Mesenteric fat pad (tissue), 1 donor: Measurements from ENCODE around the gene KRT72. TPM values are rescaled to one million over a fixed set of nuclear protein-coding genes. Genes with fewer than 3 reads are reported as not detected.
A peak's percentile ranks its signal among the peaks of the same experiment; 100 is the strongest.
"Not testable (repeated sequence)": the region's sequence is repeated elsewhere in the genome, so short reads cannot be mapped to it uniquely, and the experiment has no call there.

Experiments used
- DNase-seq: peaks from one replicate; pipeline ENCODE4 v3.0.0-alpha.2; 2020; ENCODE audit warnings: low spot score
- total RNA-seq: library from RNA; stranded (reverse); fragmentation: NEBNext Ultra II Directional; extraction: Animal tissue kit (Norgen Biotek cat#: 25700); gene quantifications from one replicate; pipeline ENCODE4 v1.2.1, GENCODE V29; 2021
- donor health status: DM: yes; HTN: yes; CAD: no.

The KRT72 gene
- total RNA-seq, 1 donor from 2014 or later = not detected

DNA sequence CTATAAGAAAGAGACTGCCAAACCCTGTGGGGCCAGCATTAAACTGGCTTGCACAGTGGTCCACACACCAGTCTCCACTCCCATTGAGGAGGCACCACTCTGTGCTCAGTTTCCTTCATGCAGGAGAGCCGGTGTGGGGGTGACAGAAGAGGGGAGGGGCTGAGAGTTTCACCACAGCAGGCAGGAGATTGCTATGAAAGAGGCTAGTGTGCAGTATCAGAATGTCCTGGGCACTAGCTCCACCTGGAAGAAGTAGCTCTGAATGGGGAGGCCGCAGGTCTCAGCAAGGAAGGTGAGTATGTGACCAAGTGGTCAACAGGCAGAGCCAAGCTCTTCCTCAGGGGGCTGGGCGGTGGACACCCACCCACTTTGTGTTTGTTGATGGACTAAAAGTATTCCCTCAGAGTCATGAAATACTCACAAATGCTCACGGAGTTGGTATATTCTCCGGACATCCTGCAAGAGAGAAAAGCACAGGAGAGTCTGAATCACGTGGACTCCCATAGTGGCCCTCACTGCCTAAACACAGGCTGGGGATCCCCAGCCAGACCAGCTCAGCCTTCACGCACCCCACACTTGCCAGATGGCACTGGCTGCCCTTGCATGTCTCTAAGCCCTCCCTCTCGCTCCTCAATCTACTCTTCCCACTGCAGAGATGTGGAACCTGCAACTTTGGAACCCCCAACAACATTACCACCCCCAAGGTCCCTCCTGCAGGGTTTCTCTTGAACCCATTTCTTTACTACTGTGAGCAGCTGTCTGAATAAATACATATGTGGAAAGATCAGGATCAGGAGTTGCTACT, 7.8 kb upstream of the KRT72 start:
- DNase-seq = peak; percentile 68

DNA sequence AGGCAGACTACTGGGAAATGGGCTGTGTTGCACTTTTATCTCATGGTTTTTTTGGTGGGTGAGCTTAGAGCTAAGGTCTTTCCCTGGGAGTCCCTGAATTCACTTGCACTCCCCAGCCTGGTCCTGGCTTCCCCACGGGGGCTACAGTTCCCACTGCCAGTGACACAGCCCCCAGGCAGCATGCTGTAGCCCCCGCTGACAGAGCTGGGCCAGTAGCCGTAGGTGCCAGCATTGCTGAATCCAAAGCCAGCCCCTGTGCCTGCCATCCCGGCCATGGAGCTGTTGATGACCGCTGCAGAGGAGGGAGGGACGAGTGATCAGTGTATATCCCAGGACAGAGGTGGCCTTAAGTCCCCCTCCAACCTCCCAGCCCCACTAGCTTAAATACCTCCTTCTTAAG, 6.9 kb upstream of the KRT72 start:
- peak; percentile 87 for DNase-seq

DNA sequence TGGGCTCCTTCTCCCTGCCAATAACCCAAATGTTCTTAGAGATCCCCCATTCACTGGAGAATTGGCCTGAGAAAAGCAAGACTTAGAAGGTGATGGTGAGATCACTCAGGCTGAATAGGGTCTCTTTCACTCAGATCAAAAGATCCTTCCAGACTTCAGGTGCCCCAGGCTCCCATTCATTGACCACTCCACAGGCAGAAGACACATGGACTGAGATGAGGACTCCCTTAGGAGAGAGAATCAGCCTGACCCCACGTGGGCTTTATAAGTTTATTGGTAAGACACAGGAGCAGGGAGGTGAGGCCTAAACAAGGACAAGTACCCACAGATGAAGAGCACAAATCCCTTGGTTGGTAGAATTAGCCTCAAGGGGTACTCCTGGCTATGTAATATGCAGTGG, 6.1 kb upstream of the KRT72 start:
- DNase-seq = peak; percentile 8

DNA sequence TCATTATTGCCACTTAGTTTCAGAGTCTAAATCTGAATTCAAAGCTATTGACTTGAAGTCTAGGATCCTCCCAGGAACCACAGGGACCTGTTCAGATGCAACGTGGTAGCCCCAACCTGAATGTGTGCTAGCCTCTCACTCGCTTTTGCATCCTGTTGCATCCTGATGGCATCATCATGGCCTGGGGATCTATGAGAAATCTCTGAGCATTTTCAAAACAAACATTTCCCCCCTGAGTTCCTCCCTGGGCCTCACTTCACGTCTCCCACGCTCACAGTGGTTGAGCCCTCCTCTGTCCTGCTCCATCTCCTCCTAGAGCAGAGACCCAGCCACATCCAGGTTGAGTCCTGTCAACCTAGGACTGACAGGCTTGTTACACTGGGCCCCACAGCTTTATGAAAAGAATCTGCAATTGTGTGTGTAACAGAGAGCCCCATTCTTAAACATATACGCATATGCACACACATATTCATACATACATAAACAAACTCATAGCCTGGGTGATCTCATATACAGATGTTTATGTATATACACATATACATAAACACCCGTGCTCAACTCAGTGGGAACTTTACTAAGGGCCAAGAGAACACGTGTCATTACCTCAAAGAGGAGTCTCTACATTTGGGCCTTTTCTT, 5.4 kb upstream of the KRT72 start:
- DNase-seq = peak; percentile 16

DNA sequence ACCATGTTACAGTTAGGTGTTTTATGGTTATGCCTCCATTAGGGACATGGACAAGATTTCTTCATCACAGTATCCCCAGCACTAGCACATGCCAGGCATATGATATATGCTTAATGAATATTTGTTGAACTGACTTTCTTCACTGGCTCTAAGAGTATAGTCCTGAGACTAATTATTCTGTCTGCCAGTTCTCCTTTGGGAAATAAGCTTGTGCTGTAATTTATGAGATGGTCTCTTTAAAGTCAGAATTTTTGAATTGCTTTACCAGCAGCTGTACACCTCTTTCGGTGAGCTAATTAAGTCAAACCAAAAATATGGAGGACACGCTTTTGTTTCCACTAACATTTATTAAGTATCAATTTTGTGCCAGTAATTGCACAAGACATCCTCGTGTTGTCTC, 4.8 kb upstream of the KRT72 start:
- no peak for DNase-seq

DNA sequence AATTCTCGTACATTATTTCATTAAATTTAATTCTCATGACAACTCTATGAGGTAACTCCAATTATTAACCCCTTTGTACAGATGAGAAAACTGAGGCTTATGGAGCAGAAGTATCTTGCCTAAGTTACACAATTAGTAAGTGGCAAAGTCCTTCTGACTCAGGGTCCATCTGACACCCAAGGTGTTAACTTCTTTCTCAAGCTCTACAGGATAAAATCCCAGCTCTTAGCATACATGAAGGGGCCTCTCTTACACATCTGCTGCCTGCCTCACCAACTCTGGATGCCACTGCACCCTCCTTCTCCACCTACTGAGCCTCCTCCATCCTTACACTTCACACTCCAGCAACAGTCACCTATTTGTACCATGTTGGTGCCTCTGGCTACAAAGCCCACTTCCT, 4.3 kb upstream of the KRT72 start:
- peak; percentile 20 for DNase-seq

DNA sequence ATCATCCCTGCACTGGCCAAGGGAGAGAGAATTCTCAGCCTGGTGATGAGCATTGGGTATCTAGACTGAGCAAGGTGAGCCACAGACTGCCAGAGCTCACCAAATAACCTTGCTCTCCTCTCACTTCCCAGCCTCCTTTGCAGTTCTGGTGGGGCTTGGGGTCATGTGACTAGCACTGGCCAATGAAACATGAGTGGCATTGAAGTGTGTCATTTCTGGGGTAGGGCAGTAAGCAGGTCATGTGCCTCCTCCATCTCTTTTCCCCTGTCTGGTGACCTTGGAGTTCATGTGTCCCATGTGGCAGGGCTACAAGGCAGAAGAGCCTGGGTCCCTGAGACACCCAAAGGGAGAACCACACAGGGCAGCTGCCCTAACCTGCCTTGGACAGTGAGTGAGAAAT, 3.6 kb upstream of the KRT72 start:
- DNase-seq = peak; percentile 35

DNA sequence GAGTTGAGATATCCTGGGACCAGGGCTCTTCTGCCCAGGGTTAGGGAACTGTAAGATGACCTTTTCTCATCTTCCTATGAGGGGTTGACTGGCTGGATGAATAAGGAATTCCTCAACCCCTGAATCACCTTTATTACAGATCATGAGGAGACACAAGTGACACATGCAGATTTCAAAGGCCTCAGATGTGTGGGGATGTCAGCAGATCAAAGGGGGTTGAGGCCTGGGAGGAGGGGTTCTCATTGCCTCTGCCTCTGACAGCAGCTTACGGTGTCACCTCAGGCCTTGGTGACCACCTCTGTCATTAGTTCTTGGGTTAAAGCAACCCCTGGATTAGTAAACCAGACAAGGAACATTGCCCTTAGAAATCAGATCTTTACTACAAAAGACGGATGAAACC, 2.1 kb upstream of the KRT72 start:
- peak; percentile 6 for DNase-seq

DNA sequence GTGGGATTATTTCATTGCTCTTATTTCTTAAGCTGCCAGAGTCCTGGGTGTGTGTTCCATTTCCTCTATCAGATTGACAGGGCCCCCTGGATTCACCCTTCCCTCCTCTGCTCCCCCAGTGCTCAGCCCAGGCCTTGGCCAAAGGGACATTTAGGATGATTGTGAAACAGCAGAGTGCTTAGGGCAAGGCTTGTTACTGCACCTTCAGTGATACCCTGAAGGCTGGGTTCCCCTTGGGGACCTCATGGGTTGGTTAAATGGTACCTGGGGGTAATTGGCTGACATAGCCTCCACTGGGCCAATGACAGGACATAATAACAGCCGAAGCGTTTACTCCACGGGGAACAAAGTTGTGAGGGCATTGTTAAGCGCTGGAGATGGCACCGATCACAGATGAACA, 1.3 kb upstream of the KRT72 start:
- DNase-seq = peak; percentile 73

DNA sequence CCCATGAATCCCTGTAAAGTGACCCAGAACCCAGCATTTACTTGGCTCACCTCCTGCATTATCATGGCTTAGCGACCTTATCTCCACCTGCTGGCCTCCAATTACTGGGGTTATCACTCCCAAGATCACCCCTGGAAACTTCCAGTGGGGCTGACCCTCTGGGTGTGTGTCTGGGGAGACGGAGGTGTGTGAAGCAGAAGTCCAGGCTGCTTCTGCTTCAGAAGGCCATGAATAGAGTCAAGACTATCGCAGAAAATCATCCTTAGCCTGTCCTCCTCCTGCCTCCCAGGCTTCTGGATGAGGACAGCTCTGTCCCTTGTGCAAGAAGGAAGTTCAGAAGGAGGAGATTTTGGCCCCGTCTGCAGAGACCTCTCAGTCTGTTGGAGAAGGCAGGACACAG, 408 bp upstream of the KRT72 start:
- peak; percentile 57 for DNase-seq

DNA sequence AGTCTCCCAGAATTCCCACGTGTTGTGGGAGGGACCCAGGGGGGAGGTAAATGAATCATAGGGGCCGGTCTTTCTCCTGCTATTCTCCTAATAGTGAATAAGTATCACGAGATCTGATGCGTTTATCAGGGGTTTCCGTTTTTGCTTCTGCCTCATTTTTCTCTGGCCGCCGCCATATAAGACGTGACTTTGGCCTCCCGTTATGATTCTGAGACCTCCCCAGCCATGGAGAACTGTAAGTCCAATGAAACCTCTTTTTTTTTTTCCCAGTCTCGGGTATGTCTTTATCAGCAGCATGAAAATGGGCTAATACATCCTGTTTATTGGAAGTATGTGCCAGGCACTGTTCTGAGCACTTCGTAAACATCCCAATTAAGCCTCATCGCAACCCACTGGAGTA, 788 bp downstream of the KRT72 start:
- peak; percentile 22 for DNase-seq

DNA sequence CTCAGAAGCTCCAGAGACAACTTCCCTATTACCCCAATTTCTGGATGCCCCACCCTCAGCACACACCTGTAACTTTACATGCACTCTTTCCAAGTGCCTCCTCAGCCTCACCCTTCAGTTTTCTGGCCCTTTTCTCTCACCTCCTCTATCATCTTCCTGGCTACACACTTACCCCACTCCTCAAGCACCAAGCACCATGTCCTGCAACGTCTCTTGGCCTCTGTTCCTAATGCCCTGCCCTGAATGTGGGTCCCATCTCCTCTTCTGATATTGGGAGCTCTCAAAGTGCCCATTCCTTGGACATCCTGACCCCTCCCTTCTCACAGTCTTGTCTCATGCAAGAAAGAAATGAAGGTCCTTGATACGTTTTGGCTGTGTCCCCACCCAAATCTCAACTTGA, 1.2 kb downstream of the KRT72 start:
- peak; percentile 28 for DNase-seq

DNA sequence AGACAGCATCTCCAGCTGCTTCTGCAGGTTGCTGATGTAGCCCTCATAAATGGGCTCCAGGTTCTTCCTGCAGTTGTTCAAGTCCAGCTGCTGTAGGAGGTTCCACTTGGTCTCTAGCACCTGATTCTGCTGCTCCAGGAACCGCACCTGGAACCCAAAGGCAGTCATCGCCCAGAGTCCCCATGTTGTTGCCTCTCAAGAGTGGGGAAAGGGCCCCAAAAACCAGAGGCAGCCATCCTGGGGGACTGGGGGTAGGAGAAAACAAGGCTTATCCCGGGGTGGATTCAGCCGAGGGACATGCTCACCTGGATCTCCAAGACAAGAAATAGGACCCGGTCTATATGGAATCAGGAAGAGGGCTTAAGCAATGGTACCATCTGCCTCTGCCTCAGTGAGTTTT, 2.3 kb downstream of the KRT72 start:
- DNase-seq = peak; percentile 69

DNA sequence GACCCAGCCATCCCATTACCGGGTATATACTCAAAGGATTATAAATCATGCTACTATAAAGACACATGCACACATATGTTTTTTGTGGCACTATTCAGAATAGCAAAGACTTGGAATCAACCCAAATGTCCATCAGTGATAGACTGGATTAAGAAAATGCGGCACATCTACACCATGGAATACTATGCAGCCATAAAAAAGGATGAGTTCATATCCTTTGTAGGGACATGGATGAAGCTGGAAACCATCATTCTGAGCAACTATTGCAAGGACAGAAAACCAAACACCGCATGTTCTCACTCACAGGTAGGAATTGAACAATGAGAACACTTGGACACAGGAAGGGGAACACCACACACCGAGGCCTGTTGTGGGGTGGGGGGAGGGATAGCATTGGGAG, 7.0 kb downstream of the KRT72 start:
- DNase-seq = not testable (repeated sequence)

DNA sequence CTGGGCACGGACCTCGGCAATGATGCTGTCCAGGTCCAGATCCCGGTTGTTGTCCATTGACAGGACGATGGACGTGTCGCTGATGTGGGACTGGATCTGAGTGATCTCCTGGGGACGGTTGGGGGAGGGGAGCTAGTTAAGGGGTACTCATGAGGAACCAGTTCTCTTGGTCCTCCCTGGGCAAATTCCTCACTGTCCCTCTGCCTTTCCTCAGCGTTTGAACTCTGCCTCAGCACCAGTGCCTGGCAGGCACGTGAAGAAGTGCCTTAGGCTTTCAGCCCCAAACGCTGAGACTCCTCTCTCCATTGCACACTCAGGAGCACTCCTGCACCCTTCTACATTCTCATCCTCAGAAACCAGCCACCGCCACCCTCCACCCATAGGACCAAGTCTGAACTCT, 9.7 kb downstream of the KRT72 start:
- DNase-seq = peak; percentile 81

DNA sequence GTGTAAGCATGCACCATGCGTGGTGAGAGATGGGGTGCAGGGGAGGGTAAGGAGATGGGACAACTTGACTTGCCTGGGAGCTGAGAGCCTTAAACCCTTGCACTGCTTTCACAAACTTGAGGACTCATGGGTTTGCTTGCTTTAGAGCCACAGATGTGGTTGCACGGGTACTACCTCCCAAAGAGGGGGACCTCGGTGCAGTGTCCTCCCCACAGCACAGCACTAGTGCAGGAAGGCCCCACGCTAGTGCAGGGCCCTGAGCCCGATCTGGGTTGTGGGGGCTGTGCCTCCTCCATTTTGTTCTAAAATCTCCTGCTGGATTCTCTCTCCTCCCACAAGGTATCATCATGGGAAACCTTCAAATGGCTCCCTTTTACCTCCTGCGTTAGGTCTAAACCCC, 11.2 kb downstream of the KRT72 start:
- DNase-seq = peak; percentile 64

DNA sequence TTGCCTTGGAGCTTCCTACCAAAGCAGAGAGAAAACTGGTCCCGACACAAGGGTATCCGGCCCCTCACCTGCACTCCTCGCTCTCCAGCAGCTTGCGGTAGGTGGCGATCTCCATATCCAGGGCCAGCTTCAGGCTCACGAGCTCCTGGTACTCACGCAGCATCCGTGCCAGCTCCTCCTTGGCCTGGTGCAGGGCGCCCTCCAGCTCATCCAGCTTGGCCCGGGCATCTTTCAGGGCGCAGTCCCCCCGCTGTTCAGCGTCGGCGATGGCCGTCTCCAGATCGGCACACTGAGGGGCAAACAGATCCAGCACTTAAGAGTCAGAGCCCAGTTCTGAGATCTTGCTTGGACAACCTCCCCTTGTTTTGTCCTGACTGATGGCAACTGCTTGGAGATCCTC, 13.7 kb downstream of the KRT72 start:
- DNase-seq = peak; percentile 68

DNA sequence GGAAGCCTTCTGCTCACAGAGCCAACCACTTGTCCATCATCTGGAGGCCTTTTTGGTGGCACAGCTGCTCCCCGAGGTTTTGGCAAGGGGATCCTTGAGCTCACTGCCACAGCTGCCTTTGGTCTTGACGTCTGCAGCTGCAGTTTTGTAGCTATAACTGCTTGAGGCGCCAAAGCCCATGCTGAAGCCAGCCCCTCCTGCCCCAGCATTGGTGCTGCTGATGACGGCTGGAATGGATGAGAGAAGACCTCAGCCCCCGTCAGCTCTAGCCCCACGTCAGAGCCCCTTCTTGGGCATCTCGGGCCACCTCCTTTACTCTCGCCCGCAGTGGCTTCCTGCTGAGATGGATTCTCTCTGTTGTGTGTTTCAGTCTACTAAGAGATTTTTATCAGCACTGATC, 15.3 kb downstream of the KRT72 start:
- DNase-seq = peak; percentile 76

DNA sequence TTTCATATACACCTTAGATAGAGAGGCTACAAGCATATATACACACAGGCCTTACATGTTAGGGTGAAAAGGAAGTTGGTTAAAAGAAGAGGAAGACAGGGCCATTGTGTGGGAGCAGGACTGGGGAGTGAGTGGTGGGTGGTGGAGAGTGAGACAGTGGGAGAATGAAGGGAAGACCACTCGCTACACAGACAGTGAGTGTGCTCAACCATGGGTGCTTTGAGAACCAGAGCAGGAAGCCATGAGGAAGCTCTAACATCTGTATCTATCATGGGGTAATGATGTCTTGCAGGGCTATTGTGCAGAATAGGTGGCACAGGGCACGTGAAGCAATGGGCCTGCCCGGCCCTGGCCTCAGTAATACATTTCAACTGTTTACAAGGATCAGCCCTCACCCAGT, 16.2 kb downstream of the KRT72 start:
- DNase-seq = no peak

DNA sequence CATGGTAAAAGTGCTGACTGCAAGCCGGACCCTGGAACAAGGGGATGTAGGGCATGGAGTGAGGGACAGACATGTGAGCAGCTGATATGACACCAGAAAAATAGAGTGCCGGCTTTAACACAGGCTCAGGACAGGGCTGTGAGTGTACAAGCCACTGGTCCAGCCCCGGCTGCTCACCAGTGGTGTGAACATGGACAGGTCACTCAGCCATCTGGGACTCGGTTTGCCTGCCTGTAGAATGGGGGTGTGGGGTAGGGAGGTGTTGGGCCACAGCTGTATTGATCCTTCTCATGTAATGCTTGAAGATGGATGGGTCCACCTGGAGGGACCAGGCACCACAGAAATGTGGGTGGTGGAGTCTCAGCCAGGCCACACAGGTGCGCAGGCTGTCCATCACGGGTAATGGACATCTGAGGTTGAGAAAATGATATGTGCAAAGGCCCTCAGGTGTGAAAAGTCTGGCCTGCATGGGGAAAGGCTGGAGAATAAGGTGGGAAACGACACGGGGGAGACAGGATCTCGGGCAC, 17.0 kb downstream of the KRT72 start:
- peak; percentile 33 for DNase-seq

DNA sequence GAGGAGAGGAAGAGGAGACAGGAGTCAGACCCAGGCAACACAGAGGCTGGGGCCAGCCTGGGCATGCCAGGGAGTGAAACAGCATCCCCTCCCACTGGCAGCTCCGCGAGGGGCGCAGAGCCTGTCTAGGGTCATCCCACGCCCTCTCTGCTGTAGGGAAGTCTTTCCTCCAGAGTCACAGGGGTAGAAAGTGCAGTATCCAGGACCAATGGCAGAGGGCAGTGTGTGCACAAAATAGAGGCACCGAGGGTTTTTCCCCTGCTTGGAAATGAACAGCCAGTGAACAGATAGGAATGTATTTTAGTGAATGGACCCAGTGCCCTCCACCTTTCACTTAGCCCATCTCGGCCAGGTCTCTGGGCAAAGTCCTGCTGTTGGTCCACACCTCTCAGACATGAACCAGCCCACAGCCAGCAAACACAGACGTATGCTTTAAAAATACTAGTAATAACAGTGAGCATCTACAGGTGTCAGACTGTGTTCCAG, 18.2 kb downstream of the KRT72 start:
- DNase-seq = peak; percentile 81

DNA sequence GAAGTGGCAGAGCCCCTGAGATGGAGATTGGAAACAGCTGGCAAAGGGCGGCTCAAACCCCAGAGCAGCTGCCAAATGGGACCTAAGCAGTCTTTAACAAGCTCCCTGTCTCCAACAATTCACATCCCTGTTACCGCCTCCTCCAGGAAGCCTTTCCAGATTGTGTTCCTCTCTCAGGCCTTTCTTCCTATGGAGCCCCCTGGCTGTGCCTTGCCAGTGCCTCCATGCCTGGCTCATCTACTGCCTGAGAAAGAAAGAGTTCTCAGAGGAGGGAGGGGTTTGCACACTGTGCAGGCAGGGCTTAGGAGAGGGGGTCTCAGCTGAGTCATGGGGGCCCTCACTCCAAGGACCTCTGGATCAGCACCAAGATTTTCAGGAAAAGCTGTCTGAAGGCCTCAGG, 18.8 kb downstream of the KRT72 start:
- DNase-seq = no peak

DNA sequence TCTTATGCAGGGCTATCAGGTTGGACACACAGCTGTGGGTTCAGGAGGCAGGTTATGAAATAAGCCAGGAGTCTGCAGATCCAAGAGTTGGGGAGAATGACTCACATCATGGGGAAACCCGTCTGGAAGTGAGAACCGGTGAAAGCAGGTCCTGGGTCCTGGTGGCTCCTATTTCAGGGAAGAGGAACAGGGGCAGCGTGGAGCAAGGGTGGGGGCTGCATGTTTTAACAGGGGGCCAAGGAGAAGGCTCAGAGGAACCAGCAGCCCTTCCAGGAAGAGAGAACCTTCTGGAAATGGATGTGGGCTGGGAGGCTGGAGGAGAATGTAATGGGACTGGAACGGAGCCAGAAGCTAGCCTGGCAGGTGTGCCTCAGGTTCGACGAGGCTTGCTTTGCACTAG, 19.8 kb downstream of the KRT72 start:
- peak; percentile 39 for DNase-seq
